LHCN-M2 (cell line): ENCODE results near the gene SORCS2. TPM values are rescaled to one million over a fixed set of nuclear protein-coding genes. Genes with fewer than 3 reads are reported as not detected.

Source experiments
- DNase-seq: peaks from one replicate; pipeline ENCODE4 v3.0.0-alpha.2; 2012; ENCODE audit warnings: low read depth
- total RNA-seq: library from RNA; depleted of rRNA; stranded (reverse); fragments of >200 nt; gene quantifications from 2 replicates; pipeline ENCODE4 v1.2.3, GENCODE V29; 2014

The SORCS2 gene
- total RNA-seq, 1 experiment from 2014 or later = 0.52 TPM

DNA sequence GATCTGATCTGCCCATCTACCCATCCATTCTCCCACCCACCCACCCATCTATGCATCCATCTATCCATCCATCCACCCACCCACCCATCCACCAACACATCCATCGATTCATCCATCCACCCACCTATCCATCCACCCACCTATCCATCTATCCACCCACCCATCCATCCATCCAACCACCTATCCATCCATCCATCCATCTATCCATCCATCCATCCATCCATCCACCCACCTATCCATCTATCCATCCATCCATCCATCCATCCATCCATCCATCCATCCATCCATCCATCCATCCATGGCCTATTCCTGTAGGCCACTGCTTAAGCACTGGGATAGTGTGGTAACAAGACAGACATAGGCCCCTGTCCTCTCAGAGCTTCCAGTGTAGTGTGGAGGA, 69.8 kb downstream of the SORCS2 start:
- no peak for DNase-seq

- DNase-seq = no peak
These were observed 70.8 kb downstream of the SORCS2 start for GRCh38 chr4:7263166-7263565.

DNA sequence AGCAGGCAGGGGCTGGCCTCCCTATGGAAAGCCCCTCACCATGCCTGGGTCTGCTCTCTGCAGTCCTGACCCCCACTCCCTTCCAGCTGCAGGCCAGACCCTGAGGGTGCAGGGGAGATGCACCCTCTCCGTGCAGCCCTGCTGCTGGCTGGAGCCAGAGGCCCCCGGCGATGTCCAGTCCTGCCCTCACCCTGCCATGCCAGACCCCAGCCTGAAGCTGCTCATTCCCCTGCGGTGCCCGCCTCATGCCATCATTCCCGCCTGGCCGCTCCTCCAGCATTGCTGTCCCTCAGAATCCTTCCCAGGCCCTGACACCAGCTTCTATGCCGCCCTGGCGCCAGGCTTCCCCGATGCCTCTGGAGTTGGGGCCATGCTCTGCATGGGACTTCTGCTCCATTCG, 72.4 kb downstream of the SORCS2 start:
- DNase-seq = no peak

- peak; percentile 83 for DNase-seq
These were observed 74.4 kb downstream of the SORCS2 start for GRCh38 chr4:7266525-7267292.

- DNase-seq = no peak
These were observed 75.5 kb downstream of the SORCS2 start for GRCh38 chr4:7267829-7268228.

DNA sequence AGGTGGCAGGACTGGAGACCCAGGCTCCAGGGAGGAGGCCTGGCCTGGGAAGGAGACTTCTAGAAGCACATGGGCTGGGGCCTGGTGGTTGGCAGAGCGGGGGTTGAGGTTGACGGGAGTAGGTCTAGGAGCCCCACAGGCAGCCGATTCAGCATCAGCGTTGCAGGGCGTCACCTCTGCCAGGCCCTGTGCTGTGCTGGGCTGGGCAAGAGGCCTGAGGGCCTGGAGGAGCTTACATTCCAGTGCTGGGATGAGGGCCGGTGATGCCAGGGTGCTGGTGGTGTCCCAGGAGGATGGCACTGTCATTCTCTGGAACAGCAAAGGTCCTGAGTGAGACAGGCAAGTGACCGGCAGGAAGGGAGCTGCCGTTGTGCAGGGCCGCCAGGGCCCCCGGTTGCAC, 76.6 kb downstream of the SORCS2 start:
- no peak for DNase-seq

- DNase-seq = no peak
These were observed 77.8 kb downstream of the SORCS2 start for GRCh38 chr4:7270121-7270520.

DNA sequence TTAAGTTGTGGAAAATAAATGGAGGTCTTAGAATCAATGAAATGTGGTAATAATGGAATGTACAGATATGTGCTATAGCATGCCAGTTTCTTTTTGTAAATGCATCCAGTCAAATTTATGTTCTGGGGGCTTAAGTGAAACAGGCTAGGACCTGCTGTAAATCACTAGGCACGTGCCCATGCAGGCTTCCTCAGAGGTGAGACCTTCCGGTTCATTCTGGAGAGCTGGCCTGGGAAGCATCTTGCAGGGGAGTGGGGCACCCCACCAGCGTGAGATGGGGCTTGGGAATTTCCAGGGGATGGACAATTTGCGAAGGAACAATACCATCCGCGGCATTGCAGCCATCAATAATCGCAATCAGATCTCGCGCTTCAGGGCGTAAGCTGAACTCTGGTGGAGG, 80.1 kb downstream of the SORCS2 start:
- DNase-seq = no peak

- DNase-seq = no peak
These were observed 81.5 kb downstream of the SORCS2 start for GRCh38 chr4:7273738-7274297.

GRCh38 chr4:7275067-7275466, 82.7 kb downstream of the SORCS2 start:
- DNase-seq = no peak

GRCh38 chr4:7275490-7276154, 83.3 kb downstream of the SORCS2 start:
- DNase-seq = no peak

GRCh38 chr4:7276515-7276914, 84.2 kb downstream of the SORCS2 start:
- no peak for DNase-seq

GRCh38 chr4:7278071-7278765, 85.9 kb downstream of the SORCS2 start:
- DNase-seq = no peak

GRCh38 chr4:7278981-7279380, 86.6 kb downstream of the SORCS2 start:
- DNase-seq = no peak

DNA sequence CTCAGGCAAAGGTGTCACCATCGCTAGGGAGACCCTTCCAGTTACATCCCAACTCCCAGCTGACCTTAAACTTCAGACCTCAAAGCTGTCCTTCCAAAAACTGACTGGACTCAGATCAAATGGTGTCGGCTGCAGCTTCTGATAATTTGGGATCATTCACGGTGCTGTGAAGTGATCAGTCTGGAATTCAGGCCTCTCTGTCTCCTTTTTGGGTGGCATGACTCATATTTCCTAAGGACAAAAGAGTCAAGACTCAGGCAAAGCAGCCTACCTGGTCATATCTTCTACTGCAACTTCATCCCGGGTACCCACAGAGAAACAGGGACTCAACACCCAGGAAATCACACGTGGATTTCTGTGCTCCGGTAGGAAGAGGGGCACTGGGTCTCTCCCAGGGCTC, 87.6 kb downstream of the SORCS2 start:
- DNase-seq = no peak

DNA sequence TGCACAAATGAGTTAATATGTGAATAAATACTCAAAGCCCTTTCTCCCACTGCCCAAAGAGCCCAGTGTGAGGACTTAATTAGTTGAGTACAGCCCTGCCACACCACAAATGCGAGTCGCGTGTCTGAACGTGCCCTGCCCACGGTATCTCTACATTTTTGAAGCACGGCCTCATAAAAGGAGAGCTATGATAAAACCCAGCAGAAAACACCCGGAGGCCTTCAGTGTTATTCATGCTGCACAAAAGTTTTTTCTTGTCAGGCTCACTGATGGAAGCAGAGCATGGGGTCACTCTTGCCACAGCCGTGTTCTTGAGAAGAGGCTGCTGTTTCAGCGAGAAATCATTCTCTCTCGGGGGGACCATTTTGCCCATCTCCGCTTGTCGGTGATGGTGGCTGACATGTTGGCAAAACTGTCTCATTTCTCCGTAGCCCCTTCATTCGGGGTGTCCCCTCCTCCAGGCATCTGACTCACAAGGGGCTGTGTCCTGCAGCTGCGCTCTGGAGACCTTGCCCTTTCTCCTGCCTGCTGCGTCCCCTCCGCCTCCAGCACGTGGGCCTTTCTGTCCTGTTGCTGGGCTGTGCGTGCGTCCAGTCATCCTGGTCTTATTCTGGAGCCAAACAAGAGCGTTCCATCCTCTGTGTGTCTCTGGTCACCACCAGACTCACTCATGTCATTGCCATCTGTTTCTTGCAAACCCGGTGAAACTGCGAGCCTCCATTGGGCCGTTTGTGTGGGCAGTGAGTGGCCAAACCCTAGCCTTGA, 88.8 kb downstream of the SORCS2 start:
- no peak for DNase-seq

GRCh38 chr4:7281691-7282665, 89.6 kb downstream of the SORCS2 start:
- no peak for DNase-seq

DNA sequence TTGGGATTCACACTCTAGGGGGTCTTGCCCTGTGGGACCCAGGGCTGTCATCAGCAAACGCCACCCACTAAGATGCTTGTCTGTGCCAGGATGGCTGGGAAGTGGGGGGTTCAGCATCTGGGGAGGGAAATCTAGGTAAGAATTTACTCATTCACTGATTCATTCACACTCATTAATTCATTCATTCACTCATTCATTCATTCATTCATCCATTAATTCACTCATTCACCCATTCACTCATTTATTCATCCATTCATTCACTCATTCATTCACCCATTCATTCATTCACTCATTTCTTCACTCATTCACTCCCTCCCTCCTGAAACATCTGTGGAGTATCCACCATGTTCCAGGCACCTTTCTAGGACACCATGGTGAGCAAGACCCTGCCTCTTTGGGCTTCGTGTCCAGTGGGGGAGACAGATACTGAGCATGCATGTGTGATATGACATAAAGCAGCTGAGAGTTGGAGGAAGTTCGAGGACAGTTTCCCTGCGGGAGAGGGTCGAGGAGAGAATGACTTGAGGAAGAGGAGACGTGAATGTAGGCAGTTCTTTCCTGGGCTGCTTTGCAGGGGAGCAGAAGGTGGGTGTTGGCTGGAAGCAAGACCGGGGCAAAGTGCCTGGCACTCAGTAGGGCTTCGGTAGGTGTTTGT, 90.6 kb downstream of the SORCS2 start:
- no peak for DNase-seq

DNA sequence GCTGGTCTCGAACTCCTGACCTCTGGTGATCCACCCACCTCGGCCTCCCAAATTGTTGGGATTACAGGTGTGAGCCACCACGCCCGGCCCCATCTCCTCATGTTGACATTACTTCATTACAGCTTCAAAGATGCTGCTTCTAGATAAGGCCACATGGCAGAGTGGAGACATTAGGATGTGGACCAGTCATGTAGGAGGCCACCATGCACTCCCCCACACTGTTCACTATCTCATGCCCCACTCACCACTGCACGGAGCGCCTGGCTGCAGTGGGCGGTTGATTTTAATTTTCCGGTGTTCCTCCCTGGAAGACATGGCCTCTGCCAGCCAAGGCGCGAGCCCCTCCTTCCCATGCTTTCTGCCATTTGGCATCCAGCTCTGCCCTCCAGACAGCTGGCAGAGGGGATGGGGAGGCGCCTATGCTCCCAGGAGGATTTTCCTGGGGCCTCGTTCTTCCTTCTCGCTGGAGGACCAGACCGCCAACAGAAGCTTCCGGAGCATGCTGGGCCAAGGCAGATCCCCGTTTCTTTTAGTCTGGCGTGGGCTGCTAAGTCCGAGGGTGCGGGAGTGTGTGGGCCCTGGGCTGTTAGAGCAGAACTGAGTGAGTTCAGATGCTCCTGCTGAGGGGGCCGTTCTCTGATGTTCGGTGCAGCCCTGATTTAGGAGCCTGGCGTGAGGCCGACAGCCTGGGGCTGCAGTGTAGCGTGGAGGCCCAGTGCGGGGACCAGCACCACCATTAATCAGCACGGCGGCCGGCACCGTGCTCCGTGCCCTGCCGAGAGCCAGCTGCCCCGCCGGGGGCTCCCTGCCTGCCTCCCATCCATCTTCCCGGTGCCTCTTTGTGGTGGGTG, 93.1 kb downstream of the SORCS2 start:
- no peak for DNase-seq
